Hepatocyte (in vitro differentiated cells): Measurements from ENCODE around the gene ROBO1.

Experiments
- CTCF ChIP-seq: fragments of 200-600 bp; sonication (generic); IDR thresholded peaks from 2 replicates; pipeline ENCODE4 v1.5.1; 2016; ENCODE audit warnings: antibody characterized with exemption, mild to moderate bottlenecking; ENCODE audit not compliant: poor library complexity
- EZH2 ChIP-seq: fragments of 200-600 bp; sonication (generic); IDR thresholded peaks from 2 replicates; pipeline ENCODE4 v1.6.1; 2016; ENCODE audit warnings: antibody characterized with exemption, mild to moderate bottlenecking, borderline replicate concordance
- EZH2phosphoT487 ChIP-seq: fragments of 200-600 bp; sonication (generic); IDR thresholded peaks from one replicate; pipeline ENCODE4 v1.6.1; 2018; ENCODE audit warnings: antibody characterized with exemption, mild to moderate bottlenecking, low read depth, moderate library complexity; ENCODE audit not compliant: unreplicated experiment, severe bottlenecking

DNA sequence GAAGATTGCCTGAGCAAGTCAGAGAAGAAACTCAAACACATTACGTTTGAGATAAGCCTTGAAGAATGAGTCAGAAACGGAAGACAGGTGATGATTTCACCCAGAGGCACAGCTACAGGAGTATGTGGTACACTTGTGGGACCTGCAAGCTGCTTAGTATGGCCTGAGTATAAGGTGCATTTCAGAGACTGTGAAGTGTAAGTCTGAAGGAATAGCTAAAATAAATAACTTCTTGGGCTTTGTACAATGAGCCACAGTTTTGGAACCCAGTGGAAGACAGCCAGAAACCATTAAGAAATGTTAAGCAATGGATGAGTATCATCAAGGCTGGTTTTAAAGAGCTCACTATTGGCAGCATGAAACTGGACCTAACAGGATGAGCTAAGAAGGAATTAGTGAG is 826.2 kb downstream of the ROBO1 start:
- TF ChIP-seq CTCF (no peak), EZH2 (no peak), EZH2phosphoT487 (no peak)
